Hypothalamus (tissue), 51 donors: ENCODE measurements around the gene SIRT3.

Experiments used
- DNase-seq, 51 donors: peaks; one replicate each; lab custom pipeline; 2025; lab: John Stamatoyannopoulos, UW

SIRT3 gene

DNA sequence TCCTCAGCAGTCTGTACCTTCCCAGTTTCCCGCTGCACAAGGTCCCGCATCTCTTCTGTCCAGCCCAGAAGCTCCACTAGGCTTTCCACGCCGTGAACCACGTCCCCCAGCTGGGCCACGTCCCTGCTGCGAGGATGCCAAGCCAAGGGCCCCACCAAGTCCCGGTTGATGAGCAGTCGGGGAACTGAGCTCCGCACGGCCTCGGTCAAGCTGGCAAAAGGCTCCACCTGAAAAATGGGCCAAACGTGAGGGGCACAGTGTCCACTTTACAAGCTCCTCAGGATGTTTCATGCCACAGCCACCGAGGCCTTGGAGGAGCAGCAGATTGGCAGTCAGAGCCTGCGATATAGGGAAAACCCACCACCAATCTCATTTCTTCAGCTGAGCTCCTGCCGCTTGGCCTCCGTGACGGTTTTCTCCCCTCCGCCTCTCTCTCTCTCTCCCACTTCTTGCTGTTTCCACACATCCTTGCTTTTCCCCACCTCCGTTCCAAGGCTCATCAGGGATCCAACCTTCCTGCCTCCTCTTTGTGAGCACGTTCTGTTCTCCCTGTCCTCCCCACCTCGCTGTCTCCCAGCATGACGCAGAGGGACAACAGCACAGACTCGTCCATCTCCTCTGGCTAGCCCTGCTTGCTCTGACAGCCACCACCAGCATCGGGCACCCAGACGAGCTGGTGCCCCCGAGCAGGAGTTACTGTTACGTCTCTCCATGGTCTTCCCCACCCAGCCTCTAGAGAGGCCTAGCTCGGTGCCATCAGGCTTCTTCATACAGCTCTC lies 17.1 kb downstream of the SIRT3 start:
- DNase-seq, result no peak

DNA sequence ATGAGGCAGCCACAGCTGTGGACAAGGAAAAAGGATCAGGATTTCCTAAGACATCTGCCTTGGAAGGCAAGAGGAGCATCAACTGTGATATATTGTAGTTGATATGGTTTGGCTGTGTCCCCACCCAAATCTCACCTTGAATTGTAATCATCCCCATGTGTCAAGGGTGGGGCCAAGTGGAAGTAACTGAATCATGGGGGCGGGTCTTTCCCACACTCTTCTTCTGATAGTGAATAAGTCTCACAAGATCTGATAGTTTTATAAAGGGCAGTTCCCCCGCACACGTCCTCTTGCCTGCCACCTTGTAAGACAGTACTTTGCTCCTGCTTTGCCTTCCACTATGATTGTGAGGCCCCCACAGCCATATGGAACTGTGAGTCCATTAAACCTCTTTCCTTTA lies 18.4 kb downstream of the SIRT3 start:
- no peak for DNase-seq

DNA sequence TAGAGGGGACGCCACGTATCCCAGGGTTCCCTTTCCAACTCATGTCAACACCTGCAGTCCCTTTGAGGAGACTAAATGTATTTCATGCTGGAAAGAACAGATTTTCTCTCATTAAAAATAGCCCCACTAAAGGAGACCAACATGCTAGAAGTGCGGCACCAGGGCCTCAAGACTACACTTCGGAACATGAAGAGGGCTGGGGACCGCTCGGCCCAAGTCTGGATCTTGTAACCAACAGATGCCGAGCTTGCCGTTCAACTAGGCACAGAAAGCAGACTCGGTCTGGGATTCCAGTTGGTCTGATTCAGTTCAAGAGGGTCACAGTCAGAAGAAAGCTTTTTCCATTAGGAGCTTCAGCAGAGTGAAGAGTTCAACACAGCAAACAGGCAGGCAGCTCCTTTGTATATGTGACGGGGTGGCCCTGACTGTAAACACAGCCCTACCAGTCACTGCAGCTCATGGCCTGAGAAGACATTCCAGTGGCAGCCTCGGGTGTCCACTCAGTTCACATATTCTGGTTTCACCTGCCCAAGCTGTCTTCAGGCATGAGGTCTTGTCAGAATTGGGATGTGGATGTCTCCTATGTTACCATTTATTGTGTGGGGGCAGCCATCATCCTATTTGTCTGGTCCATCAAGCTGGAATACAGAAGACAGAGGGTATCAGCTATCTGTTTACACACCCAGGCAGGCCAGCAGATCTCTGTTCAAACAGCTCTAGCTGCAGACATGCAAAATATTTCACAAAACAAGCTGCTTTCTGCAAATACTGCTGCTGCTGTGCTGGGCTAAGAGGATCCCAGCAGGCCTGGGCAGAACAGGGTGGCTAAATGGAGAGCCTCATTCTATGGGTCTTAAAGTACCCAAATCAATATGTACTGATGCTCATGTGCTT lies 19.8 kb downstream of the SIRT3 start:
- DNase-seq, result no peak

DNA sequence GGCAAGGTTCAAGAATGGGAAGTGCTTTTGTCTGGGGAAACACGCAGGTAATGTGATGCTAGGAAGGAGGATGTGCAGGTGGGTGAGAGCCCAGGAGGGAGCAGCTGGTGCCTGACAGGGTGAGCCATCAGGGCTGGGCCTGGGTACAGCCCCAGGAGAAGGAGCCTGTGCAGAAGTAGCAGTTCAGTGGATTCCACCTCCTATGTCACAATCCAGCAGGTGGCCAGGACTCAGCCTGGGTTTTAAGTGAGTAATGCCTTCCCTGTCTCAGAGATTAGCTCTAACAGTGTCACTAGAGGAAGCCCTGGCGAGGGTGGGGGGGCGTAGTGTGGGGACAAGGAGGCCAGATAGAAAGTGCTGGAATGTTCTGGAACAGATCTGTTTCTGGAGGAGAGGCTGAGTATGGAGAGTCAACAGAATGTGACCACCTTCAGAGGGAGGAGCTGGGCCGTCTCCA lies 20.5 kb downstream of the SIRT3 start:
- no peak for DNase-seq

- no peak for DNase-seq
These were observed 22.1 kb downstream of the SIRT3 start for GRCh38 chr11:214083-214482.

DNA sequence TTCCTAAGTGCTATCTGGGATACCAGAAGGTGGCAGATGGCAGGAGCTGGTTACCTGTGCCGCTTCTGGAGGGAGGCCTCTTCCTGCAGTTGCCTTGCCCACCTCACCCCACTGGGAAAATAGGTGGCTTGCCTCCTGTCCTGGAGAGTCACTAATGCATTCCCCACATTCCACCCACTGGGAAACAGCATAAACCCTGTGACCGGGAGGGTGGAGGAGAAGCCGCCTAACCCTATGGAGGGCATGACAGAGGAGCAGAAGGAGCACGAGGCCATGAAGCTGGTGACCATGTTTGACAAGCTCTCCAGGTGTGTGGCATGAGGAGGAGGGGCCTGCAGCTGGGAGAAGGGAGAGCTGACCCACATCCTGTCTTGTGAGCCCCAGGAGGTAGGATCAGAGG lies 23.0 kb downstream of the SIRT3 start:
- no peak for DNase-seq

DNA sequence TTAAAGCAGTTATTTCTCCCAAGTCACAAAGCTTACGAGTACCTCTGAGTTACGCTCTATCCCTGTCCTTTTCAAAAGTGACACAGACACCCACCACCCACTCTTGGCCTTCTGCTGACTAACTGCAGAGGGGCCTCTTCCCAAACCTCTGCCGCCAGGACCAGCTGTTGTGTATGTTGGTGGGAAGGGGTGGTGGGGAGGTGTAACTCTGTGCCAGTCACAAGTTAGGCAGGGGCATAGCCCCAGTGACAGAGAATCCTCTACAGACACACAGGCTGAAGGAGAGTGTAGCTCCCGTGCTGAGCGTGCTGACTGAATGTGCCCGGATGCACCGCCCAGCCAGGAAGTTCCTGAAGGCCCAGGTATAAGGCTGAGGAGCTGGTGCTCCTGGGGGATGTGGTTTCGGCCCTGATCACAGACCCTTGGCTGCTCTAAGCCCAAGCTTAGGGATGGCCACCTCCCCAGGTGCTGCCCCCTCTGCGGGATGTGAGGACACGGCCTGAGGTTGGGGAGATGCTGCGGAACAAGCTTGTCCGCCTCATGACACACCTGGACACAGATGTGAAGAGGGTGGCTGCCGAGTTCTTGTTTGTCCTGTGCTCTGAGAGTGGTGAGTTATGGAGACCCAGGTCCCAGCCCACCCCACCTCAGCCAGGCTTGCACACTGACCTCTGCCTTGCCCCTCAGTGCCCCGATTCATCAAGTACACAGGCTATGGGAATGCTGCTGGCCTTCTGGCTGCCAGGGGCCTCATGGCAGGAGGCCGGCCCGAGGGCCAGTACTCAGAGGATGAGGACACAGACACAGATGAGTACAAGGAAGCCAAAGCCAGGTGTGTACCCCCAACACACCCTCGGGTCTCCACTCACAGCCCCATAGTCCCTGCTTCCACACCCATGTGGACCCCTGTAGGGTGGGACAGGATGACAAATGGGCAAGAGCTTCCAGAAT lies 23.7 kb downstream of the SIRT3 start:
- DNase-seq, result no peak

GRCh38 chr11:211741-212140 lies 24.4 kb downstream of the SIRT3 start:
- DNase-seq, result no peak

DNA sequence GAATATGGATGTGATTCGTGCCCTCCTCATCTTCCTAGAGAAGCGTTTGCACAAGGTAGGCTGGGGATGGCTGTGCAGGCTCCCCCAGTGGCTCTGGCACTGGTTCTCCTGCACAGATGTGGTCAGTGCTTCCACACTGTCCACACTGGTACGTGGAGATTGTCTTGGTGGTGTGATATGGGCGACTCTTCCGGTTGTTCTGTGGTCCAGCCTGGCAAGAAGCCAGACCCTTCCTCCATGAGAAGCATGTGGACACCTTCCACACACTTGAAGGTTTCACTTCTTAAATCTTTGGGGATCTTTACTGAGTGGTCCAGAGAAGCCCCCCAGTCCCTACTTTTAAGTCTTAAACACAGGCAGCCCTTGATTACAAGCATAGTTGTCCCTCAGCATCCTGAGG lies 24.8 kb downstream of the SIRT3 start:
- no peak for DNase-seq

- no peak for DNase-seq
These were observed 25.4 kb downstream of the SIRT3 start for GRCh38 chr11:210803-211180.

DNA sequence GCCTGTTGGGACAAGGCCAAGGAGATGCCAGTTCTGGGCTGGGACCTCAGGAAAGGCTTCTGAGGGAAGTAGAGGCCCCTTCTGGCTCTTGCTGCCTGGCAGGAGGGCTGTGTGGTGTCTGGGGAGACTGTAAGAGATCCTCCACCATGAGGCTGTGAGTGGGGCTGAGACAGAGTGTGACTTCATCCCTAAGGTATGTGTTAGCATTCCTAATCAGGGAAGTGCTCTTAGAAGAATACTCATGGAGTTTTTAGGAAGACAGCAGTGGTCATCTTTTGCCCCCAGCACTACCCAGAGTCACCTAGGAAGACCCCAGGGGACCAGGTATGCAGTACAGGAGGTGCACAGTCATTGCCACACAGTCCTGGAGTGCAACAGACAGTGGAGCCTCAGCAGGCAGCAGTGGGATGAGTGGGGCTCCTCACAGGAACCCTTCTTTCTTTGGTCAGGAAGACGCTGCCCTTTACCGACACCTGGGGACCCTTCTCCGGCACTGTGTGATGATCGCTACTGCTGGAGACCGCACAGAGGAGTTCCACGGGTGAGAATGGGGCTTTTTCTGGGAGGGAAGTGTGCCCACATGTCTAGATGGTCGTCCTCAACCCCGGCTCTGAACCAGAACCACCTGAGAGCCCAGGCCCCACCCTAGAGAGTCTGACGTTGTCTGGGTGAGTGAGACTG lies 25.9 kb downstream of the SIRT3 start:
- DNase-seq, result no peak

GRCh38 chr11:209275-210121 lies 26.6 kb downstream of the SIRT3 start:
- DNase-seq, result no peak

DNA sequence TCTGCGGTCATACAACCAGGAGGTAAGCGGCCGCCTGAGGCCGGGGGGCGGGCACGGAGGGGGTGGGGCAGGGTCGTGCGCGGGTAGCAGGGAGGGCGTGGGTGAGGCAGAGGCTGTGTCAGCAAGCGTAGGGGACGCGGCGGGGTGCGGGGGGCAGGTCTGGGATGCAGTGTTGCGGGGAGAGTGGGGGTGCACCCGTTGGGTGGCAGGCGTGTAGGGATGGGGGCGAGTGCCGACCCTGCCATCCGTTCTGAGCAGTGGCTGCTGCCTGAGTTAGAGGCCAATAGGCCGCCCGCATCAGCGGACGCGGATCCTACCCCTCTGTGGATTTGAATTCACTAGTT lies 27.3 kb downstream of the SIRT3 start:
- peak in 5 of 51 donors; percentile 12 to 63 (median 53) for DNase-seq

DNA sequence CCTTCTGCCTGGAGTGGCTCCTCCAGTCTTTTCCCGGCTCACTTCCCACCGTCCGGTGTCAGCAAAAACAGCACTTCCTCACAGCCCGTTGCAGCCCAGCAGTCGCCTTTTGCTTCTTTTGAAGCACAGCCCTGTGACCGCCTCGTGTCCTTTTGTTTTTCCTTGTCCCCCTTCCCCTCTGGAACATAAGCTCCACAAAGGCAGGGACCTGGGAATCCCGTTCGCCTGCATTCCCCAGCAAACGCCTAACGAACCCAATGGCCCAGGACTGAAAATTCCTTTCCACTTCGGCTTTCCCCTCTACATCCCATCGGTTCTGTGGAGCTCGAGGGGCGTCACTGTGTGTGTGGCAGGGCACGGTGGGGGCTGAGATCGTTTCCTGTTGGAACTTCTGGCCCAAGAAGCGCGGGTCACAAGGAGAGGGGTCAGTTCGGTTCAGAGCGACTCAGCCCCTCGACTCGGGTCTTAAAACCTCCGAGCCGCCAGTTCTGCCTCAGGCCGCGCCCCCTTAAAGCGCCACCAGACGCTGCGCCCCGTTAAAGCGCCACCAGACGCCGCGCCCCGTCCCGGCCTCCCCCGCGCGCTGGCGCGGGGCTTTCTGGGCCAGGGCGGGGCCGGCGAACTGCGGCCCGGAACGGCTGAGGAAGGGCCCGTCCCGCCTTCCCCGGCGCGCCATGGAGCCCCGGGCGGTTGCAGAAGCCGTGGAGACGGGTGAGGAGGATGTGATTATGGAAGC lies 27.8 kb downstream of the SIRT3 start:
- DNase-seq, result peak in 48 of 51 donors; percentile 11 to 83 (median 54)

- DNase-seq, result peak in 8 of 51 donors; percentile 39 to 67 (median 51)
These were observed 28.3 kb downstream of the SIRT3 start for GRCh38 chr11:207863-208180.

- DNase-seq, result peak; percentile 72 to 98 (median 94)
These were observed 28.8 kb downstream of the SIRT3 start, which contains the start of the genes BET1L and RIC8A for GRCh38 chr11:207208-207862. BET1L (minus strand) TSS chr11:207399; CDS start chr11:207321, 78 bp downstream. RIC8A (plus strand) TSS chr11:207708; CDS start chr11:208855, 1,147 bp downstream.

- peak in 5 of 51 donors; percentile 18 to 54 (median 45) for DNase-seq
These were observed 29.5 kb downstream of the SIRT3 start for GRCh38 chr11:206526-207207.
